ENCODE data around the gene FABP3.

DNA sequence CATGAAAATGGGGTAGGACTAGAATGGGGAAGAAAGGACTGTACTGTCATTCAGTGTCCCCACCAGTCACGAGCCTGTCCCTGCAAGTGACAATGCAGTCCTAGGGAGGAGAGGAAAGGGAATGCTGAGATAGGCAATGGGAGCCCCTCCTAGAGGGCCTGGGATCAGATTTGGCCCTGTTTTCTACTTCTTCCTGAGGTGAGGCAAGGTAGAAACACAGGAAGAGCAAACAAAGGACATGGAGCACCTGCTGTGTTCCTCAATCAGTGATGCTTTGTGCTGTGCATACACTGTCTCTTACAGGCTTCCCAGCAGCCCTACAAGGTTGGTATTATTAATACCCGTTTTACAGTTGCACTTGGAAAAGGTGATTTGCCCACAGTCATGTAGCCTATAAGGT, 6.1 kb downstream of the FABP3 start:
- TF ChIP-seq POLR2AphosphoS5 (IDR thresholded peaks at IDR 0.05) (no peak), EZH2 (IDR thresholded peaks at IDR 0.05; ENCODE audit: borderline replicate concordance, insufficient read depth, low read length, poor library complexity, severe bottlenecking) (no peak), SMC3 (conservative IDR thresholded peaks at IDR 0.05; ENCODE audit: poor library complexity) (no peak)
- TF ChIP-seq, protein P1, sequence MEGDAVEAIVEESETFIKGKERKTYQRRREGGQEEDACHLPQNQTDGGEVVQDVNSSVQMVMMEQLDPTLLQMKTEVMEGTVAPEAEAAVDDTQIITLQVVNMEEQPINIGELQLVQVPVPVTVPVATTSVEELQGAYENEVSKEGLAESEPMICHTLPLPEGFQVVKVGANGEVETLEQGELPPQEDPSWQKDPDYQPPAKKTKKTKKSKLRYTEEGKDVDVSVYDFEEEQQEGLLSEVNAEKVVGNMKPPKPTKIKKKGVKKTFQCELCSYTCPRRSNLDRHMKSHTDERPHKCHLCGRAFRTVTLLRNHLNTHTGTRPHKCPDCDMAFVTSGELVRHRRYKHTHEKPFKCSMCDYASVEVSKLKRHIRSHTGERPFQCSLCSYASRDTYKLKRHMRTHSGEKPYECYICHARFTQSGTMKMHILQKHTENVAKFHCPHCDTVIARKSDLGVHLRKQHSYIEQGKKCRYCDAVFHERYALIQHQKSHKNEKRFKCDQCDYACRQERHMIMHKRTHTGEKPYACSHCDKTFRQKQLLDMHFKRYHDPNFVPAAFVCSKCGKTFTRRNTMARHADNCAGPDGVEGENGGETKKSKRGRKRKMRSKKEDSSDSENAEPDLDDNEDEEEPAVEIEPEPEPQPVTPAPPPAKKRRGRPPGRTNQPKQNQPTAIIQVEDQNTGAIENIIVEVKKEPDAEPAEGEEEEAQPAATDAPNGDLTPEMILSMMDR (IDR thresholded peaks at IDR 0.05; ENCODE audit: poor library complexity, severe bottlenecking) = no peak
